SJSA1 (cell line): Measurements from ENCODE around the gene SERTAD1. TPM values are rescaled to one million over a fixed set of nuclear protein-coding genes. Genes with fewer than 3 reads are reported as not detected.
"Not testable (repeated sequence)": the region's sequence is repeated elsewhere in the genome, so short reads cannot be mapped to it uniquely, and the experiment has no call there.

Source experiments
- DNase-seq, 2 experiments: peaks; one replicate each; pipeline ENCODE4 v3.0.0-alpha.2; 2015 to 2020; ENCODE audit warnings: low spot score in 2 of 2, low read depth in 1 of 2
- H3K27ac ChIP-seq: fragments of 250-450 bp; sonication (Bioruptor Pico); 2 replicates; pipeline ENCODE4 v1.5.1; 2020; ENCODE audit warnings: mild to moderate bottlenecking, moderate library complexity
- H3K27me3 ChIP-seq: fragments of 250-450 bp; sonication (Bioruptor Pico); replicated peaks from 2 replicates; pipeline ENCODE4 v1.5.1; 2020; ENCODE audit warnings: mild to moderate bottlenecking, moderate library complexity
- H3K36me3 ChIP-seq: fragments of 250-450 bp; sonication (Bioruptor Pico); 2 replicates; pipeline ENCODE4 v1.5.1; 2020; ENCODE audit warnings: mild to moderate bottlenecking
- H3K4me1 ChIP-seq: fragments of 250-450 bp; sonication (Bioruptor Pico); replicated peaks from 2 replicates; pipeline ENCODE4 v1.6.1; 2021; ENCODE audit warnings: mild to moderate bottlenecking
- H3K4me3 ChIP-seq: fragments of 250-450 bp; sonication (Bioruptor Pico); 2 replicates; pipeline ENCODE4 v1.5.1; 2020; ENCODE audit warnings: mild to moderate bottlenecking
- H3K9me3 ChIP-seq: fragments of 250-450 bp; sonication (Bioruptor Pico); replicated peaks from 2 replicates; pipeline ENCODE4 v1.5.1; 2020; ENCODE audit warnings: mild to moderate bottlenecking
- total RNA-seq: library from RNA; depleted of rRNA; stranded (reverse); fragments of >200 nt; shearing (Covaris generic); gene quantifications from 2 replicates; pipeline ENCODE4 v1.2.3, GENCODE V29; 2014

SERTAD1 gene
- total RNA-seq, 1 experiment from 2014 or later = 25.7 TPM

DNA sequence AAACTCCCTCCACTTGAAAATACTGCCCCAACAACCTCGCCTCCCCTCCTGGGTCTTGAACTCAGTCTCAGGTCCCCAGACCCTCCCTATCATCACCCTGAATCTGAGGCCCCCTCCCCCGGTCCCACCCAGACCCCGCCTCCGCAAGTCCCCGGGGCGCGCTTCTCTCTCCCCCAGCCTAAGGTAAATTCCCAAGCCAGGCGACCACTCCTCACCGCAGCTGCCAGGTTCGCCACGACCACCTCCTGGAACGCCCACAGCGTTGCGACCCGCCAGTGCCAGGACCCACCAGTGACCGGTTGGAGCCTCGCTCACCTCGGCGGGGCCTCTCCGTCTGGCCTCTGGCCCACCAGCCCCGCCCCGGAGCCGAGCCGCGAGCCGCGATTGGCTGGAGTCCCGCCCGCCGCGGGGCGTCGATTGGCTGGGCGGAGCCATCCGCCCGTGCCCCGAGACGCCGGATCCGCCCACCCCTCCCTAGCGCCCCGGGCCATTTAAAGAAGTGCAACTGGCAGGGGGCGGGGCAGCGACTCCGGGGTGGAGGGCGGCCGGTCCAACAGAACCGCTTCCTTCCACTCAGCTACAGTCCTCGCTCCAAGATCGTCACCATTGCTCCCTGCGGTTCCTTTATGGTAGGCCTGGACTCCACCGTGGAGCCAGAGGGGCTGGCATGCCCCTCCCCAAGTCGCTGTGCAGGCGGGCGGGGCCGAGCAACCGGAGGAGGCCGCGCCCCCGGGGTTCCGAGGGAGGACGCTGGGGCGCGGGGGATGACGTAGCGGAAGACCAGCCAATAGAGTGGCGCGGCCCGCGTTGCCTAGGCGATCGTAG, 18.4 kb upstream of the SERTAD1 start, which contains the start of gene SERTAD3:
Gene SERTAD3 (minus strand): TSS at position 336 of the 825 bp plus-strand sequence. CDS start 2,255 bp downstream, outside the sequence.
- peaks cover 7% of the 10 kb centered on the region for H3K4me1 ChIP-seq

DNA sequence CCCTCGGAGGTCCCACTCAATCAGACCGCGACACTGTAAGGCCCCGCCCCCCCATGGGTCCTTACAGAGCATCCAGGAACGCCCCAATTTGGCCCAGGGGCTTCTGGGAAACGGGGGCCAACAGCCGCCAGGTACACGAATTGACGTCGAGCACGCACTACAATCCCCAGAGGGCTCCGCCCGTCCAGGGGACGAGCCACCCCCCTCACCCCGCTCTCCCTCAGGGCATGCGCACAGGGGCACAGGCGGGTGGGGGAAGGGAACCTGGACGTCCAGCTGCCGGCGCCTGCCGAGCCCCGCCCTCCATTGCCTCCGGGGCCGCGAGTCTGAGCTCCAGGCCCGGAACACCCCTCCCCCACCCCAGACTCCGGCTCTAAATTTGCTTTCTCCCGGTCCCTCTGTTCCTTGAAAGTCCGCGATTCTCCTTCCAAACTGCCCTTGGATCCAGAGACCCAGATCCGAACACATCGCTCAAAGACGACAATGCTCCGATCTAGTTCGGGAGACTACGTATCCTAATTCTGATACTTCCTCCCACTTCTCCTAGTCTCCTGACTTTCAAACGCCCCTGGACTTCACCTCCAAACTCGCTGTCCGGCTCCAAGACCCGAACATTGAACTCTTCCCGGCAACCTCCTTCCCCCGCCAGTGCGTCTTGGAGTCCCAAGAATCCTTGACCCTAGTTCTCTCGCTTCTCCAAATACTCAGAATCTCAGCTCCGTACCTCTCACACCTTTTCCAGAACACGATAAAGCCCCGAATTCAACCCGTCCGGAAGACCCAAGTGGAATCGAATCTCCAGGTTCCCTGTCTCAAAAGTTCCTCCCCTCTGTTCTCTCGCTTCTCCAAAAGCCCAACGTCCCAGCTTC, 17.6 kb upstream of the SERTAD1 start:
- Histone ChIP-seq H3K27me3 (no peaks in the 10 kb centered on the region), H3K36me3 (peaks cover 29% of the 10 kb centered on the region), H3K4me3 (peak overlapping the region; percentile 59), H3K27ac (peak overlapping the region; percentile 69), H3K9me3 (no peaks in the 10 kb centered on the region), H3K4me1 (peaks cover 7% of the 10 kb centered on the region)
- peak; percentile 100 for DNase-seq

More for the DNA sequence above, 18.4 kb upstream of the SERTAD1 start, which contains the start of gene SERTAD3:
- peak; percentile 97 to 99 for DNase-seq
- Histone ChIP-seq H3K9me3 (no peaks in the 10 kb centered on the region), H3K4me3 (peak within 1 kb of the TSS; percentile 59), H3K27ac (peak within 1 kb of the TSS; percentile 69), H3K36me3 (peaks cover 29% of the 10 kb centered on the region), H3K27me3 (no peaks in the 10 kb centered on the region)

GRCh38 chr19:40442328-40443130, 16.7 kb upstream of the SERTAD1 start:
- Histone ChIP-seq H3K9me3 (no peaks in the 10 kb centered on the region), H3K36me3 (peaks cover 29% of the 10 kb centered on the region), H3K4me3 (peak overlapping the region; percentile 59), H3K27me3 (no peaks in the 10 kb centered on the region), H3K27ac (no peak overlapping the region), H3K4me1 (peaks cover 7% of the 10 kb centered on the region)
- no peak for DNase-seq

GRCh38 chr19:40441719-40442253, 16.0 kb upstream of the SERTAD1 start:
- no peak overlapping the region for H3K4me3 ChIP-seq
- H3K27ac ChIP-seq = no peak overlapping the region

GRCh38 chr19:40438284-40438683, 12.5 kb upstream of the SERTAD1 start:
- Histone ChIP-seq H3K27ac (no peak overlapping the region), H3K9me3 (no peaks in the 10 kb centered on the region), H3K4me3 (no peak overlapping the region), H3K27me3 (no peaks in the 10 kb centered on the region), H3K36me3 (peaks cover 25% of the 10 kb centered on the region), H3K4me1 (peaks cover 19% of the 10 kb centered on the region)
- DNase-seq = no peak

More at GRCh38 chr19:40441719-40442253, 16.0 kb upstream of the SERTAD1 start:
- H3K36me3 ChIP-seq = peaks cover 29% of the 10 kb centered on the region
- no peak for DNase-seq
- H3K9me3 ChIP-seq = no peaks in the 10 kb centered on the region
- peaks cover 7% of the 10 kb centered on the region for H3K4me1 ChIP-seq
- no peaks in the 10 kb centered on the region for H3K27me3 ChIP-seq

- Histone ChIP-seq H3K4me1 (peaks cover 26% of the 10 kb centered on the region), H3K36me3 (no peaks in the 10 kb centered on the region), H3K27ac (peak overlapping the region; percentile 88), H3K27me3 (no peaks in the 10 kb centered on the region), H3K4me3 (peak overlapping the region; percentile 35), H3K9me3 (no peaks in the 10 kb centered on the region)
- peak; percentile 89 to 92 for DNase-seq
Observed at GRCh38 chr19:40433391-40434216, 7.8 kb upstream of the SERTAD1 start.

DNA sequence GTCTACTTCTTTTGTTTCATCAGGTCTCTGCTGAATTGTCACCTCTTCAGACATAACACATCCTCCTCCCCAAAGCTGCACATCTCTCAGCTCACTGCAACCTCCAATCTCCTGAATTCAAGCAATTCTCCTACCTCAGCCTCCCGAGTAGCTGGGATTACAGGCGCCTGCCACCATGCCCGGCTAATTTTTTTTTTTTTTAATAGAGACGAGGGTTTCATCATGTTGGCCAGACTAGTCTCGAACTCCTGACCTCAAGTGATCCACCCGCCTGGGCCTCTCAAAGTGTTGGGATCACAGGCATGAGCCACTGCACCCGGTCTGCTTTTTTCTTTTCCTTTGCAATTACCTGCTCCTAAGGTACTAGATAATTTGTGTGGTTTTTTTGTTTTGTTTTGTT, 7.0 kb upstream of the SERTAD1 start:
- H3K36me3 ChIP-seq, H3K27me3 ChIP-seq, H3K9me3 ChIP-seq, DNase-seq: not testable (repeated sequence)
- Histone ChIP-seq H3K4me3 (peak overlapping the region; percentile 35), H3K27ac (peak overlapping the region; percentile 88), H3K4me1 (peaks cover 26% of the 10 kb centered on the region)

- H3K4me1 ChIP-seq = peaks cover 26% of the 10 kb centered on the region
- no peaks in the 10 kb centered on the region for H3K27me3 ChIP-seq
- no peaks in the 10 kb centered on the region for H3K36me3 ChIP-seq
- H3K27ac ChIP-seq = no peak overlapping the region
- H3K9me3 ChIP-seq = no peaks in the 10 kb centered on the region
- no peak overlapping the region for H3K4me3 ChIP-seq
- no peak for DNase-seq
Observed at GRCh38 chr19:40431698-40432097, 5.9 kb upstream of the SERTAD1 start.

DNA sequence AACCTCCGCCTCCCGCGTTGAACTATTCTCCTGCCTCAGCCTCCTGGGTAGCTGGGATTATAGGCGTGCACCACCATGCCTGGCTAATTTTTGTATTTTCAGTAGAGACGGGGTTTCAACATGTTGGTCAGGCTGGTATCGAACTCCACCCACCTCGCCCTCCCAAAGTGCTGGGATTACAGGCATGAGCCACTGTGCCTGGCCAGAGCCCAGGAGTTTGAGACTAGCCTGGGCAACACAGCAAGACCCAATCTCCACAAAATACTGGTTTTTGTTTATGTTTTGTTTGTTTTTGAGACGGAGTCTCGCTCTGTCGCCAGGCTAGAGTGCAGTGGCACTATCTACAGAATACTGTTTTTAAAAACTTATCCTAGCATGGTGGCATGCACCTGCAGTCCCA, 4.5 kb upstream of the SERTAD1 start:
- H3K4me3 ChIP-seq, H3K36me3 ChIP-seq, H3K9me3 ChIP-seq, DNase-seq, H3K27ac ChIP-seq, H3K27me3 ChIP-seq: not testable (repeated sequence)
- H3K4me1 ChIP-seq = peaks cover 26% of the 10 kb centered on the region

DNA sequence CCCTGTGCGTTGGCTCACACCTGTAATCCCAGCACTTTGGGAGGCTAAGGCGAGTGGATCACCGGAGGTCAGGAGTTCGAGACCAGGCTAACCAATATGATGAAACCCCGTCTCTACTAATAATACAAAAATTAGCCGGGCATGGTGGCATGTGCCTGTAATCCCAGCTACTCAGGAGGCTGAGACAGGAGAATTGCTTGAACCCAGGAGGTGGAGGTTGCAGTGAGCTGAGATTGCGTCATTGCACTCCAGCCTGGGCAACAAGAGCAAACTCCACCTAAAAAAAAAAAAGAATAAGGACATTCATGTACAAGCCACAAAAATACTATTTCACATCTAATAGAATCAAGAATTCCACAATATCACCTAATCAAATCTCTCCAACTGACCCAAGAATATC, 2.4 kb upstream of the SERTAD1 start:
- H3K36me3 ChIP-seq, H3K27ac ChIP-seq, H3K27me3 ChIP-seq, H3K9me3 ChIP-seq, DNase-seq, H3K4me3 ChIP-seq: not testable (repeated sequence)
- peaks cover 13% of the 10 kb centered on the region for H3K4me1 ChIP-seq

DNA sequence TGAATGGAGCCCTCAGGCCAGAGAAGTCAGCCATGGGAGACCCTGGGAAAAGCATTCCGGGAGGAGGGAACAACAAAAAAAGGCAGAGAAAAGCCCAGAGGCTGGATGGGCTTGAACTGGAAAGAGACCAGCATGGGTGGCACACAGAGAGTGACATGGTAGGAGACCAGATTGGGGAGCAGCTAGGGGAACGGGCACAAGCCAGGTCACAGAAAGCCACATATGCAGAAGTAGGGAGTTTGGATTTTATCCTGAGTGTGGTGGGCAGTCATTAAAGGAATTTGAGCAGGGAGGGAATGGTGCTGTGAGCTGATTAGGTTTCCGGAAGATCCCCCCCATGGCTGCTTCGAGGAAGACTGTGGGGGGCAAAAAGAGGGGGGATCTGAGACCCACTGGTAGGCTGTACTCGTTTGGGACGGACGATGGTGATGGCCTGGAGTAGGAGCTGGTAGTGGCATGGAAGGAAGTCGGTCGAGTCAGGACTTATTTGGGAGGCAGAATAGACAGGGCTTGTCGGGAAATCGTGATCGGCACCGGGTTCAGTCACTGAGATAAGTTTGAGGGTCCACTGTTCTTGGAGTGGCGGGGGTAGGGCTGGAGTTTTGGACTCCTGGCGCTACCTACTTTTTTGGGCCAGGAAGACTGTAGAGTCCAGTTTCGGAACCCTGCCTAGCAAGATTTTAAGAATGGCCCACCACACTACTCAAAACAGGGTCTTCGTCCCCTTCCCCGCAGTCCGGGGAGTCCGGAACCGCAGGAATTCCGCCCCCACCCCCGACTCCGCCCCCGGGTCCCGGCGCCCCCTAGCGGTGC, 949 bp downstream of the SERTAD1 start:
- Histone ChIP-seq H3K9me3 (no peaks in the 10 kb centered on the region), H3K4me3 (peak overlapping the region; percentile 66), H3K27me3 (no peaks in the 10 kb centered on the region), H3K4me1 (peaks cover 10% of the 10 kb centered on the region), H3K27ac (peak overlapping the region; percentile 88), H3K36me3 (peaks cover 22% of the 10 kb centered on the region)
- DNase-seq = peak in 1 of 2 experiments; percentile 44

DNA sequence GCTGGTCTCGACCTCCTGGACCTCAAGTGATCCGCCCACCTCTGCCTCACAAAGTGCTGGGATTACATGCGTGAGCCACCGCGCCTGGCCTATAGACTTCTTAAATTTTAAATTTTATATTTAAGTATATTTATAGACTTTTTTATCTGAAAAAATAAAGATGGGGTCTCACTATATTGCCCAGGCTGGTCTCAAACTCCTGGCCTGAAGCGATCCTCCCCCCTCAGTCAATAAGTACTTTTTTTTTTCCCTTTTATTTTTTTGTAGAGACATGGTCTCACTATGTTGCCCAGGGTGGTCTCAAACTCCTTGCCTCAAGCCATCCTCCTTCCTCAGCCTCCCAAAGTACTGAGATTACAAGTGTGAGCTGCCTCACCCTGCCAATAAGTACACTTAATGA, 1.9 kb downstream of the SERTAD1 start:
- Histone ChIP-seq H3K9me3 (no peaks in the 10 kb centered on the region), H3K27me3 (no peaks in the 10 kb centered on the region), H3K4me3 (no peak overlapping the region), H3K27ac (no peak overlapping the region), H3K4me1 (peaks cover 10% of the 10 kb centered on the region), H3K36me3 (peaks cover 22% of the 10 kb centered on the region)
- DNase-seq = no peak
